Limb (tissue), 2 donors: Measurements from ENCODE around the gene GHRHR.

Experiments
- DNase-seq, 2 donors: peaks; one replicate each; pipeline ENCODE4 v3.0.0-alpha.2; 2016; ENCODE audit errors: extremely low spot score in 2 of 2

GHRHR gene

GRCh38 chr7:30963842-30964241 lies at the start of gene GHRHR:
TSS of gene GHRHR (plus strand) at chr7:30963953. CDS start at chr7:30964069, 116 bp downstream.
- DNase-seq: no peak

- DNase-seq: no peak
Observed at GRCh38 chr7:30914596-30914995, 49.2 kb upstream of the GHRHR start.

GRCh38 chr7:30915005-30915601 lies 48.6 kb upstream of the GHRHR start:
- no peak for DNase-seq

- no peak for DNase-seq
Observed at GRCh38 chr7:30915751-30916150, 48.0 kb upstream of the GHRHR start.

- DNase-seq: no peak
Observed at GRCh38 chr7:30916255-30916654, 47.5 kb upstream of the GHRHR start.

GRCh38 chr7:30916767-30917166 lies 47.0 kb upstream of the GHRHR start:
- DNase-seq: no peak

GRCh38 chr7:30917216-30917893 lies 46.4 kb upstream of the GHRHR start:
- DNase-seq: no peak

- DNase-seq: peak in 1 of 2 donors; percentile 20
Observed at GRCh38 chr7:30918676-30919075, 45.1 kb upstream of the GHRHR start.

- DNase-seq: peak in 1 of 2 donors; percentile 34
Observed at GRCh38 chr7:30920021-30920583, 43.7 kb upstream of the GHRHR start.

- peak; percentile 45 to 49 for DNase-seq
Observed at GRCh38 chr7:30920584-30921539, 42.9 kb upstream of the GHRHR start.

GRCh38 chr7:30921540-30922401 lies 42.0 kb upstream of the GHRHR start:
- peak in 1 of 2 donors; percentile 26 for DNase-seq

GRCh38 chr7:30922596-30922995 lies 41.2 kb upstream of the GHRHR start:
- DNase-seq: no peak

- no peak for DNase-seq
Observed at GRCh38 chr7:30923009-30923773, 40.6 kb upstream of the GHRHR start.

- DNase-seq: peak in 1 of 2 donors; percentile 26
Observed at GRCh38 chr7:30923774-30924413, 39.9 kb upstream of the GHRHR start.

GRCh38 chr7:30924624-30925023 lies 39.1 kb upstream of the GHRHR start:
- DNase-seq: no peak

- no peak for DNase-seq
Observed at GRCh38 chr7:30925117-30925516, 38.6 kb upstream of the GHRHR start.

GRCh38 chr7:30925913-30926312 lies 37.8 kb upstream of the GHRHR start:
- DNase-seq: no peak

- DNase-seq: no peak
Observed at GRCh38 chr7:30926313-30926712, 37.4 kb upstream of the GHRHR start.

- DNase-seq: no peak
Observed at GRCh38 chr7:30927040-30927439, 36.7 kb upstream of the GHRHR start.

- no peak for DNase-seq
Observed at GRCh38 chr7:30927559-30927958, 36.2 kb upstream of the GHRHR start.
